ENCODE results near the gene MCUR1.

GRCh38 chr6:13851803-13852202, 37.4 kb upstream of the MCUR1 start:
- no peak for TF ChIP-seq CTCF (IDR thresholded peaks at IDR 0.05)
- TF ChIP-seq POLR2AphosphoS5 (IDR thresholded peaks at IDR 0.05): no peak
